GM12878 (cell line): ENCODE results near the gene RBBP5. TPM values are rescaled to one million over a fixed set of nuclear protein-coding genes. Genes with fewer than 3 reads are reported as not detected.

Experiments
- ATAC-seq: fragments of 200-7000 bp; cut with Tn5 transposase; 3 replicates; pipeline ENCODE4 v1.9.1; 2020; ENCODE audit warnings: mild to moderate bottlenecking, moderate library complexity
- BruUV-seq: library from RNA; stranded (reverse); fragments of 400-500 nt; replicated peaks from 2 replicates; lab custom pipeline; 2021; lab: Mats Ljungman, UMichigan
- CTCF ChIA-PET: fragments of 300-600 bp; sonication (Branson Sonifier 250); formaldehyde crosslinking; extraction: SDS; loops from one replicate; lab custom pipeline; 2021; ENCODE audit warnings: inconsistent platforms; lab: Yijun Ruan, JAX
- POLR2A ChIA-PET: fragments of 350-600 bp; formaldehyde crosslinking; extraction: SDS; loops from one replicate; lab custom pipeline; 2021; ENCODE audit warnings: inconsistent platforms; lab: Charles Lee
- RAD21 ChIA-PET: fragments of 300-600 bp; sonication (Branson Sonifier 250); formaldehyde crosslinking; loops from one replicate; lab custom pipeline; 2023; ENCODE audit warnings: antibody characterized with exemption; ENCODE audit not compliant: unreplicated experiment; lab: Charles Lee
- SMC1A ChIA-PET: fragments of 300-600 bp; sonication (Branson Sonifier 250); formaldehyde crosslinking; loops from one replicate; lab custom pipeline; 2023; ENCODE audit not compliant: unreplicated experiment, uncharacterized antibody; lab: Charles Lee
- DNase-seq: peaks from one replicate; pipeline ENCODE4 v3.0.0-alpha.2; 2011; ENCODE audit warnings: low read depth, low spot score
- FAIRE-seq: peaks from 3 replicates; lab custom pipeline; 2011; peaks lifted over from hg19 to GRCh38; lab: Jason Lieb, UNC
- H2AFZ ChIP-seq: 2 replicates; pipeline ENCODE4 v1.6.0; 2011; ENCODE audit warnings: low read depth, low read length, control low read depth; ENCODE audit not compliant: control insufficient read depth
- H3K27ac ChIP-seq: 2 replicates; pipeline ENCODE4 v1.5.1; 2011; ENCODE audit warnings: control low read depth; ENCODE audit not compliant: control insufficient read depth, insufficient read depth
- H3K27me3 ChIP-seq, 2 experiments: replicated peaks in 1 of 2; 2 replicates each; pipeline versions ENCODE4 v1.6.0 to v1.6.1; 2011; ENCODE audit warnings: low read length in 1 of 2; ENCODE audit not compliant: control insufficient read depth in 2 of 2, insufficient read depth in 2 of 2
- H3K36me3 ChIP-seq, 2 experiments: 2 replicates each; pipeline ENCODE4 v1.5.1; 2011; ENCODE audit warnings: low read length in 1 of 2; ENCODE audit not compliant: control insufficient read depth in 2 of 2, insufficient read depth in 2 of 2
- H3K4me1 ChIP-seq: 2 replicates; pipeline ENCODE4 v1.6.1; 2011; ENCODE audit warnings: mild to moderate bottlenecking, low read length, moderate library complexity, mixed read lengths; ENCODE audit not compliant: control insufficient read depth, insufficient read depth
- H3K4me2 ChIP-seq: 2 replicates; pipeline ENCODE4 v1.6.0; 2011; ENCODE audit warnings: control low read depth; ENCODE audit not compliant: control insufficient read depth, insufficient read depth
- H3K4me3 ChIP-seq: fragments of 200-600 bp; sonication (generic); 2 replicates; pipeline ENCODE4 v1.5.1; 2016
- H3K79me2 ChIP-seq: 2 replicates; pipeline ENCODE4 v1.6.0; 2011; ENCODE audit warnings: low read length; ENCODE audit not compliant: control insufficient read depth, insufficient read depth
- H3K9ac ChIP-seq: 2 replicates; pipeline ENCODE4 v1.8.0; 2011; ENCODE audit warnings: low read length, control low read depth, mixed read lengths; ENCODE audit not compliant: control insufficient read depth, insufficient read depth
- H3K9me3 ChIP-seq: replicated peaks from 3 replicates; pipeline ENCODE4 v1.5.1; 2011; ENCODE audit warnings: mild to moderate bottlenecking, low read length; ENCODE audit not compliant: control insufficient read depth, insufficient read depth
- H4K20me1 ChIP-seq: 2 replicates; pipeline ENCODE4 v1.6.0; 2011; ENCODE audit not compliant: control insufficient read depth, insufficient read depth
- CBX5 ChIP-seq: sonication (generic); IDR thresholded peaks from 2 replicates; pipeline ENCODE4 v1.6.1; 2016; ENCODE audit warnings: low read depth, moderate library complexity, mild to moderate bottlenecking, inconsistent platforms
- CHD2 ChIP-seq: IDR thresholded peaks from 2 replicates; pipeline ENCODE4 v1.6.1; 2011; ENCODE audit warnings: low read depth, low read length, improper control_type of control experiment, borderline replicate concordance
- DPF2 ChIP-seq: fragments of 450-650 bp; IDR thresholded peaks from 2 replicates; pipeline ENCODE4 v1.6.1; 2017; ENCODE audit warnings: mild to moderate bottlenecking
- HDAC2 ChIP-seq: fragments of 200-600 bp; sonication (generic); IDR thresholded peaks from 2 replicates; pipeline ENCODE4 v1.6.1; 2017
- HSF1 ChIP-seq: fragments of 150-350 bp; IDR thresholded peaks from 2 replicates; pipeline ENCODE4 v1.6.1; 2014; ENCODE audit warnings: mild to moderate bottlenecking, low read depth, low read length
- KLF5 ChIP-seq: fragments of 450-650 bp; IDR thresholded peaks from 2 replicates; pipeline ENCODE4 v1.6.1; 2014; ENCODE audit warnings: mild to moderate bottlenecking; ENCODE audit not compliant: partially characterized antibody
- NFXL1 ChIP-seq: fragments of 450-650 bp; IDR thresholded peaks from 2 replicates; pipeline ENCODE4 v1.6.1; 2017; ENCODE audit warnings: antibody characterized with exemption, mild to moderate bottlenecking, borderline replicate concordance
- NR2F1 ChIP-seq: fragments of 450-650 bp; conservative IDR thresholded peaks from 2 replicates; pipeline ENCODE4 v1.6.1; 2017; ENCODE audit warnings: mild to moderate bottlenecking
- PBX3 ChIP-seq: IDR thresholded peaks from 2 replicates; pipeline ENCODE4 v1.6.1; 2011; ENCODE audit warnings: mild to moderate bottlenecking, low read depth, low read length, moderate library complexity; ENCODE audit not compliant: insufficient replicate concordance
- PKNOX1 ChIP-seq: fragments of 450-650 bp; IDR thresholded peaks from 2 replicates; pipeline ENCODE4 v1.6.1; 2016; ENCODE audit warnings: mild to moderate bottlenecking
- SMAD1 ChIP-seq: fragments of 450-650 bp; IDR thresholded peaks from 2 replicates; pipeline ENCODE4 v1.6.1; 2018; ENCODE audit warnings: mild to moderate bottlenecking, low read depth; ENCODE audit not compliant: partially characterized antibody
- SUPT20H ChIP-seq: IDR thresholded peaks from 2 replicates; pipeline ENCODE4 v1.6.1; 2011; ENCODE audit warnings: low read depth, mild to moderate bottlenecking, low read length, moderate library complexity, borderline replicate concordance; ENCODE audit not compliant: control insufficient read depth
- TBL1XR1 ChIP-seq: IDR thresholded peaks from 2 replicates; pipeline ENCODE4 v1.6.1; 2012; ENCODE audit warnings: low read depth, low read length, improper control_type of control experiment
- WRNIP1 ChIP-seq: IDR thresholded peaks from 2 replicates; pipeline ENCODE4 v1.6.1; 2011; ENCODE audit warnings: low read depth, low read length, improper control_type of control experiment, borderline replicate concordance
- ZNF622 ChIP-seq: fragments of 450-650 bp; IDR thresholded peaks from 2 replicates; pipeline ENCODE4 v1.6.1; 2017; ENCODE audit warnings: mild to moderate bottlenecking, inconsistent platforms
- WGBS: methylation state at CpG from one replicate; pipeline ENCODE4 v1.1.6; 2016; ENCODE audit warnings: low lambda C conversion rate; ENCODE audit not compliant: insufficient replicate concordance, insufficient coverage; ENCODE audit errors: missing lambda C conversion rate; 5-methylcytosine and 5-hydroxymethylcytosine counted together
- in situ Hi-C: fragments of 300-500 bp; cut with MboI; formaldehyde crosslinking; loops from 9 replicates; pipeline ENCODE4 v1.14.3; 2018; ENCODE audit warnings: mixed read lengths
- intact Hi-C: fragments of 100-400 bp; cut with micrococcal nuclease; formaldehyde crosslinking; loops from one replicate; pipeline ENCODE4 v1.14.2; 2022; ENCODE audit not compliant: unreplicated experiment
- polyA plus RNA-seq, 11 experiments: library from polyadenylated mRNA; depleted of rRNA in 4 of 11; unstranded in 6 of 11; stranded (reverse) in 5 of 11; fragments of >200 nt; fragmentation: Nextera tagmentation in 4 of 11; fragmentation: Illumina TruSeq in 1 of 11; extraction: Ambion mirVana in 4 of 11; extraction: Trizol in 1 of 11; gene quantifications; 1 replicate in 1 of 11; 2 replicates in 10 of 11; pipeline versions ENCODE4 v1.2.1 to v1.2.3, GENCODE V29; 2011 to 2016; ENCODE audit warnings: inconsistent platforms in 2 of 11, missing spikeins in 2 of 11, low read depth in 1 of 11
- total RNA-seq, 4 experiments: library from RNA; depleted of rRNA in 3 of 4; stranded (reverse); fragments of >200 nt in 3 of 4; fragmentation: Illumina TruSeq in 1 of 4; extraction: Trizol in 1 of 4; gene quantifications; 2 replicates each; pipeline versions ENCODE4 v1.2.1 to v1.2.3, GENCODE V29; 2013 to 2021

The RBBP5 gene
- total and polyA plus RNA-seq, 10 of the 15 experiments (the other 5 are each of a cell fraction or from before 2014, with no cell fraction given): 10.0 to 20.6 (median 14.8) TPM

- H3K27ac ChIP-seq: no peak overlapping the region
- H3K79me2 ChIP-seq: no peaks in the 10 kb centered on the region
- RAD21 ChIA-PET: no interaction called here
- TF ChIP-seq WRNIP1 (no peak), HSF1 (no peak)
- TF ChIP-seq, all 136 proteins: peak for 0
- SMC1A ChIA-PET: interaction anchor here (1.7 kb wide), 1 partner anchor 188 kb away, joined by 5 read pairs; no protein-coding TSS in a partner anchor
- intact Hi-C loops (no loop called here), in situ Hi-C loops (no loop called here)
- H3K27me3 ChIP-seq: no peaks in the 10 kb centered on the region
- no peak overlapping the region for H3K4me2 ChIP-seq
- ATAC-seq (no peak), DNase-seq (no peak), FAIRE-seq (no peak)
- H3K4me1 ChIP-seq: no peaks in the 10 kb centered on the region
- POLR2A ChIA-PET: no interaction called here
- no peak overlapping the region for H3K9ac ChIP-seq
- no peak overlapping the region for H3K4me3 ChIP-seq
- H3K9me3 ChIP-seq: no peaks in the 10 kb centered on the region
- WGBS: 14% methylated on average over 4 of the region's 4 CpGs
- H4K20me1 ChIP-seq: no peaks in the 10 kb centered on the region
- BruUV-seq: no TSS peak
- CTCF ChIA-PET: interaction anchor here (1.1 kb wide), 1 partner anchor 73 kb away, joined by 3 read pairs; no protein-coding TSS in a partner anchor
- H2AFZ ChIP-seq: no peak overlapping the region
- no peaks in the 10 kb centered on the region for H3K36me3 ChIP-seq
These were observed 53.8 kb downstream of the RBBP5 start for GRCh38 chr1:205068001-205068400.

- in situ Hi-C loops: no loop called here
- intact Hi-C loops: no loop called here
- TF ChIP-seq ZNF622 (no peak), CHD2 (no peak), PBX3 (no peak), NFXL1 (no peak), KLF5 (no peak), SUPT20H (no peak), DPF2 (no peak), HDAC2 (no peak), NR2F1 (no peak), SMAD1 (no peak), CBX5 (no peak), TBL1XR1 (no peak), PKNOX1 (no peak)
These were observed 54.7 kb downstream of the RBBP5 start for GRCh38 chr1:205067031-205067430.

More at GRCh38 chr1:205067031-205067430, 54.7 kb downstream of the RBBP5 start:
- DNase-seq (no peak), ATAC-seq (no peak), FAIRE-seq (no peak)
- CTCF ChIA-PET: interaction anchor here (1.2 kb wide), 1 partner anchor 95 kb away, joined by 4 read pairs; no protein-coding TSS in a partner anchor
- Histone ChIP-seq H2AFZ (no peak overlapping the region), H3K27ac (no peak overlapping the region), H3K4me2 (no peak overlapping the region), H3K27me3 (no peaks in the 10 kb centered on the region), H3K36me3 (no peaks in the 10 kb centered on the region), H4K20me1 (no peaks in the 10 kb centered on the region), H3K4me1 (no peaks in the 10 kb centered on the region), H3K9me3 (no peaks in the 10 kb centered on the region), H3K79me2 (no peaks in the 10 kb centered on the region), H3K4me3 (no peak overlapping the region), H3K9ac (no peak overlapping the region)
- POLR2A ChIA-PET: no interaction called here
- RAD21 ChIA-PET: no interaction called here
- SMC1A ChIA-PET: interaction anchor here (1.2 kb wide), 2 partner anchors 10 to 78 kb away, joined by 3 to 5 read pairs; no protein-coding TSS in a partner anchor
- BruUV-seq: no TSS peak
- 29% methylated on average over 6 of the region's 6 CpGs for WGBS
